GM12801 (cell line): ENCODE results near the gene PFDN5.

Experiments used
- CTCF ChIP-seq: IDR thresholded peaks from one replicate; pipeline ENCODE4 v1.5.1; 2011; ENCODE audit warnings: control low read depth; ENCODE audit not compliant: insufficient read length; ENCODE audit errors: extremely low read depth

Gene PFDN5

GRCh38 chr12:53288322-53288721, 7.0 kb upstream of the PFDN5 start:
- no peak for TF ChIP-seq CTCF

DNA sequence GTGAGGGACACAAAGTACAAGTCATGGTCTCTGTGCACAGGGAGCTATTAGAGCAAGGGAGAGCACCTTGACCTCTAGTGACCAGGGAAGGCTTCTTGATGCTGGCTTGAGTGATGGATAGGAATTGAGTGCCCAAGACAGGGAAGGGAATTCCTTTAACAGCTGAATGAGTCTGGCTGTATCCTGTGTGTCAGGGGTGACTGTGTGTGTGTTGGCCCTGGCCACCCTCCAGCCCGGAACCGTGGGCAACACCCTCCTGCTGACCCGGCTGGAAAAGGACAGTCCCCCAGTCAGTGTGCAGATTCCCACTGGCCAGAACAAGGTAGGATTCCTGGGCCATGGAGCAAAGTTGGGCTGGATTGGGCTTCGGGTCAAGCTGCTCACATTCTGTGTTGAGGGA, 5.5 kb upstream of the PFDN5 start:
- no peak for TF ChIP-seq CTCF

DNA sequence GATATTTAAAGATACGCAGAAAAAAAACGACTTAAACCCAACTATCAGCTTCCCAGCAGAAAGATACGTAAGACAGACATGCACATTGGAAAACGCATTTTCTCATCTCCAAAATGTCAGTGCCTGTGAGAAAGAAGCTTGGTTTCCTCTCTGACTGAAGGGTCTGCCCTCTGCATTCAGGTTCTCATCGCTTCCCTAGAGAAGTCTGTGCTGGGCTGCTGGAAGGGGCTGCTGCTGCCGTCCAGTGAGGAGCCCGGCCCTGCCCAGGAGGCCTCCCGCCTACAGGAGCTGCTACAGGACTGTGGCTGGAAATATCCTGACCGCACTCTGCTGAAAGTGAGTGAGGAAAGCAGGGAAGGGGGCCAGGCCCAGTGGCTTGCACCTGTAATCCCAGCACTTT, 4.7 kb upstream of the PFDN5 start:
- no peak for TF ChIP-seq CTCF

- no peak for TF ChIP-seq CTCF
Observed at GRCh38 chr12:53292426-53292825, 2.9 kb upstream of the PFDN5 start.

DNA sequence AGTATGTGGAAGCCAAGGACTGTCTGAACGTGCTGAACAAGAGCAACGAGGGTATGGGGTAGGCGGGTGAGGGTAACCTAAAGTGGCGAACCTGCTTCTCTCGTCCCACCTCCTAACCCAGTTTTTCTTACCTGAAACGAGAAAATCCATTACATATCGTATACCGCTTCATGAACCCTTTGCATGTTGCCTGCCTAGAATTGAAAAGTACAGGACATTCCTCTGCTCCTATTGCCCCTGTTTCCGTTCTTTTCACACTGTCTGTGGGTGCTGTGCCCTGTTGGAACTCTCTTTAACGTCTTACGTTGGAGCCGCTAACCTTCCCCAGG, 513 bp downstream of the PFDN5 start:
- TF ChIP-seq CTCF: no peak

GRCh38 chr12:53298164-53298563, 2.8 kb downstream of the PFDN5 start:
- no peak for TF ChIP-seq CTCF

- TF ChIP-seq CTCF: no peak
Observed at GRCh38 chr12:53299101-53299453, 3.7 kb downstream of the PFDN5 start.
